Upper lobe of left lung (tissue), 4 donors: ENCODE measurements around the gene TSKU.

Source experiments
- EP300 ChIP-seq, 4 donors: sonication (generic); formaldehyde crosslinking; IDR thresholded peaks; one replicate each; pipeline ENCODE4 v1.5.1; 2017; ENCODE audit warnings: antibody characterized with exemption in 4 of 4, control low read depth in 2 of 4
- POLR2A ChIP-seq, 4 donors: fragments of 450-650 bp; IDR thresholded peaks; one replicate each; pipeline ENCODE4 v1.5.1; 2016 to 2017; ENCODE audit warnings: antibody characterized with exemption in 4 of 4, mild to moderate bottlenecking in 2 of 4
- POLR2AphosphoS5 ChIP-seq, 2 donors: sonication (generic); formaldehyde crosslinking; IDR thresholded peaks; one replicate each; pipeline ENCODE4 v1.5.1; 2017; ENCODE audit warnings: antibody characterized with exemption in 2 of 2
- TF ChIP-seq, protein P1 (sequence below), 6 experiments: fragments of 450-650 bp in 4 of 6; fragments of 200-600 bp in 2 of 6; sonication (generic) in 2 of 6; IDR thresholded peaks; one replicate each; pipeline ENCODE4 v1.5.1; 2016 to 2019; ENCODE audit warnings: antibody characterized with exemption in 6 of 6

DNA sequence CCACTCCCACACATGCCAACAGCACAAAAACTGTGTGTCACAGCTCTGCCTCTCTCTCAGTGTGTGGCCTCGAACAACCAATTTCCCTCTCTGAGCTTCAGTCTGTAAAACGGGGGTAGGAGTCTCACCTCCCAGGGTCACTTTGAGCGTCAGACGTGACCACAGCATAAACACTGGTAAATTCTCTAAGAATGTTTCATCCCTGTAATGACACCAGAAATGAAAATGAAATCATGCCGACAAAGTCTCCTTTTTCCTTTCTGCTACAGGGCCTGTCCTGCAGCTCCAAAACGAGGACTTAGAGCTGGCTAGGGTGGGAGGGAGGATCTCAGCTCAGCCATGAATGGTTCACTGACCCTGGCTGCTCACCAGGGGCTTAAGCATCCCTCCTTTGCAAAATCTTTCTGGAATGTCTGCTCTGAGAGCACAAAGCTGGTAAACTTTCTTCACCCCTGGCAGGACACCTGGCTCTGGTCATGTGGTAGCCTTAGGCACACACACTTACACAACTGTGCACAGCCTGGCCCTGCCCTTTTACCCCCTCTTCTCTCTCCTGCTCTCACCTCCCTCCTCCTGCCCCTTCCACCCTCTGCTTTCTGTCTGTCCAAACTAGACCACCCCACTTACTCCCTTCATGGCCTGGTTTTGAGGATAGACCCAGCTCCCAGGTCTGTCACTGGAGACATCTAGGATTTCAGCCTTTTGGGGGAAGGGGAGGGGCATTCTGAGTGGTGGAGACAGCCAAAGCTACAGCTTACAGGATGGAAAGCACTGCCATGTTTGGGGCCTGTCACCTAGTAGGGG, 12.3 kb upstream of the TSKU start:
- no peak for TF ChIP-seq POLR2A (IDR thresholded peaks at IDR 0.05)
- TF ChIP-seq, protein P1, sequence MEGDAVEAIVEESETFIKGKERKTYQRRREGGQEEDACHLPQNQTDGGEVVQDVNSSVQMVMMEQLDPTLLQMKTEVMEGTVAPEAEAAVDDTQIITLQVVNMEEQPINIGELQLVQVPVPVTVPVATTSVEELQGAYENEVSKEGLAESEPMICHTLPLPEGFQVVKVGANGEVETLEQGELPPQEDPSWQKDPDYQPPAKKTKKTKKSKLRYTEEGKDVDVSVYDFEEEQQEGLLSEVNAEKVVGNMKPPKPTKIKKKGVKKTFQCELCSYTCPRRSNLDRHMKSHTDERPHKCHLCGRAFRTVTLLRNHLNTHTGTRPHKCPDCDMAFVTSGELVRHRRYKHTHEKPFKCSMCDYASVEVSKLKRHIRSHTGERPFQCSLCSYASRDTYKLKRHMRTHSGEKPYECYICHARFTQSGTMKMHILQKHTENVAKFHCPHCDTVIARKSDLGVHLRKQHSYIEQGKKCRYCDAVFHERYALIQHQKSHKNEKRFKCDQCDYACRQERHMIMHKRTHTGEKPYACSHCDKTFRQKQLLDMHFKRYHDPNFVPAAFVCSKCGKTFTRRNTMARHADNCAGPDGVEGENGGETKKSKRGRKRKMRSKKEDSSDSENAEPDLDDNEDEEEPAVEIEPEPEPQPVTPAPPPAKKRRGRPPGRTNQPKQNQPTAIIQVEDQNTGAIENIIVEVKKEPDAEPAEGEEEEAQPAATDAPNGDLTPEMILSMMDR (IDR thresholded peaks at IDR 0.05): no peak
- TF ChIP-seq POLR2AphosphoS5 (IDR thresholded peaks at IDR 0.05): peak in 1 of 2 donors; percentile 28
- no peak for TF ChIP-seq EP300 (IDR thresholded peaks at IDR 0.05)
